Measurements from ENCODE around the gene ERP44.
"Not testable (repeated sequence)": the region's sequence is repeated elsewhere in the genome, so short reads cannot be mapped to it uniquely, and the experiment has no call there.

ERP44 gene

DNA sequence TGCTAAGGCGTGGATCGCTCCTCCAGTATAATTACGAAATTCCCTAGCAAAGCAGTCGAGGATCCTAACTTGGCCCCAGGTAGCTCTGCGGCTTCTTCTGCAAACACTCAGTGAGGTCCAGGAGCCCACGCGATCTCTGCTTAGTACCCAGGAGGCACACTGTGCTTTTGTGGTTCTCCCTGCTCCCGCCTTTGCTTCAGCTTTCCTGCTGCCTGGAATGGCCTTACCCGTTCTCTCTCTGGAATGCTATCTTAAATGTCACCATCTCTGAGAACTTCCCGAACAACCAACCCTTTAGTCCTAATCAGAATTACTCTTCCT lies 882 bp upstream of the ERP44 start:
- DNase-seq: peak; percentile 69

DNA sequence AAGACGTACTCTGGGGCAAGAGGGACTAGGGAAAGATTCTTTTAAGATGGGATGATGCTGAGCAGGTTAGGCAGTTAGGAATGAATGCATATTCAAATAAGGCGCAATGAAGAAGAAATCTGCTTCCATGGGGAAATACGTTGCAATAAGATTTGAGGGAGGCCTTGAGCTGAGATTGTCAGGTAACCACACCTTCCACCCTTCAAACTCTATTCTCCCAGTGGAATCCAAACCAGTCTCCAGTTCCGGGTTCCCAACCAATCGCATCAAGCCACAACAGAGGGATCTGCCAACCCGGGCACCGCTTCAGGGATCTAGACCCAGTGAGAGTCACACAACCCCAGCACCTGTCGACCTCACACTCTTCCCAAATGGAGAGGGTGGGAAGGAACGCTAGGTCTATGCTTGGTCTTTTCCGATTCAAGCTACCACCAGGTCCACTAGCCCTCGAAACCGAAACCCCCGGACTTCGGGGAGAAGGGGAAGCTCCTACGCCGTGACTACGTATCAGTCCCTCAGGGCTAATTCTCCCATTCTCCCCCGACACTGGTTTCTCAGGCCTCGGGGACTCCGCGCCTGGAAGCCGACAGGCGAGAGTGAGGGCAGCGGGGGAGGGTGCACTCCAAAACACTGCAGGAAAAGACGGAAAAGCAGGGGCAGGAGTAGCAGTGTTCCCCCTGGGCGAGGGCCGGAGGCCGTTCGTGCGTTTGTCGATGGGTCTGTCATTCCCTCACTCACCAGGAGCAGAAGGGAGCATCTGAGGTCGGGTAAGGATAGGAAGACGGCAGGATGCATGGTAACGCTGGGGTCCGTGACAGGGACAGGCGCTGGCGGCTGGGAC lies 534 bp downstream of the ERP44 start:
- DNase-seq: peak; percentile 50

DNA sequence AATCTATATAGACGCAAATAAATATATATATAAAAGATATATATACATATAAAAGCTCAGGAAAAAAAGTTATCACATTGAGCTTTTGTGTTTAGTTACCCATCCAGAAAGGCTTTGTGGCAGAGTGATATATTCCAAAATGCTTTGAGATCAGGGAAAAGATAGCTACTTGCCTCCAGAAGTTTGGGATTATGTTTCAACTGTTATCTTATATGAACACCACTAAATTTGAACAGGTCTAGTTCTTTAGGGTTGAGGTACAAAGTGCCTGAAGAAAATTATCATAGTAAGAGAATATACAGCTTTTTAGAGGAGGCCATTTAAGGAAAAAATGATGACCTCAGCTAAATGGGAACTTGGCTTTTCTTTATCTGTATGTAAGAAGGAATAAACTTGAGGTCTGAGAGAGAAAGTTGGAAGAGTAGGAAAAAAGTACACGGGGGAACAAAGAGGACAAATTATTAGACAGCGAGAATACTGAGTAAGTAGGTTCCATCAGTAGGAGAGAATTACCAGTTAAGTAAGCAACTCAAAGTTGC lies 2.4 kb downstream of the ERP44 start:
- DNase-seq: no peak

DNA sequence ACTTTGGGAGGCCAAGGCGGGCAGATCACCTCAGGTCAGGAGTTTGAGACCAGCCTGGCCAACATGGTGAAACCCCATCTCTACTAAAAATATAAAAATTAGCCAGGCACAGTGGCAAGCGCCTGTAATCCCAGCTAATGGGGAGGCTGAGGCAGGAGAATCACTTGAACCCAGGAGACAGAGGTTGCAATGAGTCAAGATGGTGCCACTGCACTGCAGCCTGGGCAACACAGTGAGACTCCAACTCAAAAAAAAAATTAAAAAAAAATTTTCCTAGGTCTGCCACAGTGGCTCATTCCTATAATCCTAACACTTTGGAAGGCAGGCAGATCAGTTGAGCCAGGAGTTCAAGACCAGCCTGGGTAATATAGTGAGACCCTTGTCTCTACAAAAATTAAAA lies 4.4 kb downstream of the ERP44 start:
- not testable (repeated sequence) for DNase-seq

DNA sequence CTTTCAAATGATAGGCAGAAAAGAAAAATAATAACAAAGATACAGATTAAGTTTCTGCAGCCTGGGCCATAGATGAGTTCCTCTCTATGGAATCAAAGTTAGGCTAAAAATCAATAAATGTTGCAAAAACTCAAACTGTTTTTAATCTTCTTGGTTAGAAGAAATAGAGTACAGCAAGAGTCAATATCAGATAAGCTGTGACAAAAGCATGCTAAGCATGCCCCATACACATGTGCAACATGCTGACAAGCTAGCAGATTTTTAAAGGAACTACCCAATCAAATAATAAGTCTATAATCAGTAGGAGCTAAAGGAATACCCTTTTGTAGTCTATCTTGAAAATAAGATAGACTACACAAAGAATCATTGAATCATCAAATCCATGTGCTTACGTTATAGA lies 6.7 kb downstream of the ERP44 start:
- DNase-seq: no peak

DNA sequence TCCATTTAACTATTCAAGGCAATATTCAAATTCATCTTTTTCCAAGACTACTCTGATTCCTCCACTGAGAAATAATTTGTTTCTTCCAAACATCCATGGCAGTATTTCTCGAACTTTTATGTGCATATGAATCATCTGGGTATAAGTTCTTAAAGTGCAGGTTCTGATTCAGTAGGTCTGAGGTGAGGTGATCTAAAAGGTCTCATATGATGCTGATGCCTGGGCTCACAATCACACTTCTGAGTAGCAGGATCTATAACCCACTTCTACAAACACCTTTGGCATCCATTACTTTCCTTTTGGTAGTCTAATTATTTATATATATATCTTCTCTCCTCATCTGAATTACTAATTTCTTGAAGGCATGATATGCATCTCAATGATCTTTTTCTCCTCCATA lies 7.2 kb downstream of the ERP44 start:
- DNase-seq: no peak

DNA sequence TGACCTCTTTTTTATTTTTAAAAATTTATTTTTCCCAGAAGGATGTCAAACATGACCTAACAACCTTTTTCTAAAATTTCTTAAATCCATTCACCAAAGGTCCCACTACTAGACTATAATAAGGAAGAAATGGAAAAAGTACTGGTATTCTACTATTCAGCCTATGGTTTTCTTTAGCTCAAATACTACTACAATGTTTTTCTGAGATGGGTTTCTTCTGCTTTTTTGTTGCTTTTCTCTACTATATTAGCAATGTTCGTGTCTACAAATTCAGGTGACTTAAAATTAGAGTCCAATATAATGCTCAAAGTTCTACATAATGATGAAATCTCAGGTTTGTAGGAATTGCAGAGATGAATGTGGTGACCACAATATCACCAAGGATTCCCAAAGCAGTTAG lies 7.9 kb downstream of the ERP44 start:
- no peak for DNase-seq

DNA sequence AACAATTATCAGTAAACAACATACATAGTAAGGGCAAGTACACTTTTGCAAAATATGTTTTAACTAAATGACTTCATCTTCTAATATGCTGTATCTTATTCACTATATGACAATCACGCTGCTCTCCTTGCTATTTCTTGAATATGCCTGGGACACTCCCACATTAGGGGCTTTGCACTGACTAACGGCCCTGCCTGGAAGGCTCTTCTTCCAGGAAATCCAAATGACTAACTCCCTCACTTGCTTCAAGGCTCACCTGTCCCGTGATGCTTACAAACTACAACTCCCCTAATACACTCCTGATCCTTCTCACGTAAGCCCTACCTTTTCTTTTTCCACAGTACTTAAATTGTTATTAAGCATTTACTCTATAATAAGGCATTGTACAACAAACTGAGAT lies 10.6 kb downstream of the ERP44 start:
- no peak for DNase-seq

DNA sequence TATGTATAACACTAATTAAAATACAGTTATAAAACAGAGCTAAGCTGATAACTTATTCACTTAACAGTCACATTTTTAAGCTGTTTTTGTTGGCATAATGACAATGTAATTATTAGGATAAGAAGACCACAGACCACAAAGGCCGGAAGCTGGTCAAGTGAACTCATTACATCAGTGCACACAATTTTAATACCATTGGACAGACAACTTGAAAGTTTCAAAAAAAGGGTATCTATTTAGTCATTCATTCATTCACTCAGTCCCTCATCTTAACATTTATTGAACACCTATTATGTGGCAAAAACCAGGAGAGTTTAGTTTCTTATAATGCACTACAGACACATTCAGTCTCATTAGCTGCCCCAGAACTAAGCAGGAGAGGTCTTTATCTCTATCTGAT lies 11.6 kb downstream of the ERP44 start:
- no peak for DNase-seq

DNA sequence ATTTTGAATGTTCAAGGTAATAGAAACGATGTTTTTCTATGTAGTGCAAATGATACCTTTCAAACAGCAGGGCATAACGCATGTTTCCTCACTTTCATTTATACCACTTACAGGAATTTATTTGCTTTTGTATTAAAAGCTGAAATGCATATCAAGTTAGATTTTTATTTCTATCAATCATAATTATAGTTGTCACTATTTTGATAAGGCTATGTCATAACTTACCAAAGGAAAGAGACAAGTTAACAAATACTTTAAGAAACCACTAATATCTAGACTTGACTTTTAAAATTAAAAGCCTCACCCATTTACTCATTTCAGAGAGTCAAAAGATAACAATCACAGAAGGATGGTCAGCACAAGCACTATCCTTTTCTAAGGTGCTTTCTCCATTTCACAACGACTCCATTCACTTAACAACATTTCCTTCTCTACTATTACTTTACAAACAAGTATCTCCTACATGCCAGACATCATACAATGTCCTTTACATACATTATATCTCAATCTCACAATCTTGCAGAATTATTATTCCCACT lies 12.6 kb downstream of the ERP44 start:
- no peak for DNase-seq

DNA sequence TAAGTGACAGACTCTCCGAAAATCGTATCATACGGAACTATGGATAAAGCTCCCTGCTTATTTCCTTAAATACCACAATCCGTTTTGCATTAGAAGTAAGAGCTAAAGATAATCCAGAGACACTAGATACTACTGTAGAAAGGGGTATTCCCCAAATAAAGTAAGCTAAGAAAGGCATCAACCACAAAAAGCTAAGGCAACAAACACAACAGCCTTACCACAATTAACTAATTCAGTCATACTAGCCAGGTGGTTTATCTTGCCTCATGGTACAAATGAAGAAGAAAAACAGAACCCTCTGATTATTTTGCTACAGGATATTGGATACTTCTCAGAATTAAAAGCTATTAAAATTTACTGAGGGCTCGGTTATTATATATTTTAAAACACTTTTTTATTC lies 14.1 kb downstream of the ERP44 start:
- DNase-seq: no peak

DNA sequence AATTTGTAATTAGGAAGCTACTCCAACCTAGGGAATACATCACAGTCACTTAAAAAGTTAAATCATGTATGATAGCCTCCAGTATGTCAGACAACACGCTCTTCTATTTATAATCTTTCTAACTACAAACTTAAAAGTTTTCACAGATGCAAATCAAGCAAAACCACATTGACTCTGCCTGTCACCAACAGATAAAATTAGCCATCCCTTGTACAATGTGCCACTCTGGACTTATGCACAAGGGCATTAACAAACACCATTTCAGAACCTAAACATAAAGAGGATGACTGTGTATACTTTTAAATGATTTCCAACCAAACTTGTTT lies 14.7 kb downstream of the ERP44 start:
- no peak for DNase-seq

DNA sequence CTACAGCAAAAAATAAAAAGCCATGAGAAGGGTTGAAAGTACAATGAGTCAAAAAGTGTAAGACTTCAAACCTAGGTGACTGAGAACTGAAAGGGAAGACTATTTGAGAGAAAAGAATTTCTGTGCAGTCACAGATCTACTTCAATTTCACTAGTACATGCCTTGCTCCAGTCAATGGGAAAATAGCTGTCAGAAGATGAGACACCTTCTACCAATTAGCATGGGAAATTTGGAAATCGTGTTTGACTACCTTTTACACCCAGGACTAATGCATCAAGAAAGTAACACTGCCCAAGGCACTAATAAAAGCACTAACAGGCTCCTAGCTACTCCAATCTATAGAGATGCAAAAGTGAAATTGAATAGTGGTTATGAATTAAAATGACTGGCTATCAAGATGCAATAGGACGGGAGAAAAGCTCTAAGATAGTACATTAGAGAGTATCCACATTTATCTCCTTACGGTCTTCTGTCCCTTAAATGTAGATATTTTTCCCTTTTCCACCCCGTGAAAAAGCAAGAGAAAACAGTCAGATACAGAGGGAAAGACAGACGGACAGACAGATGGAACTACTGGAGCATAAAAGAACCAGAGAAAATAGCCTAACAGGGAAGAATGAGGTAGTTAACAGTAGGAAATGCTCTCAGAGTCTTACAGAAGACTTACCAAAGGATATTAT lies 15.2 kb downstream of the ERP44 start:
- DNase-seq: no peak

DNA sequence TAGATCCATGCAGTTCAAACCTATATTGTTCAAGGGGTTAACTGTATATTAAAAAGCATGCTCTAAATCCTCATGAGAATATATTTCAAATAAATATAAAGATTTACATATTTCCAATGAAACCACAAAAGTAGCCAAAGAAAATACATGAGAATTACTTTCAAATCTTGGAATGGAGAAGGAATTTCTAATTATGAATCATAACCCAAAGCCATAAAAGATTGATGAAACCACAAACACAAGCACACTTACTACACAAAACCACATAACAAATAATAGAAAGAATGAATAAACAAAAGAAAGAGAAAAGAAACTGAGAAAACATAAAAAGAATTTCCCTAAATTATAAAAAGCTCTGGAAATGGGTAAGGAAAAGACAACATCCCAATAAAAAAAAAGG lies 16.0 kb downstream of the ERP44 start:
- DNase-seq: no peak

DNA sequence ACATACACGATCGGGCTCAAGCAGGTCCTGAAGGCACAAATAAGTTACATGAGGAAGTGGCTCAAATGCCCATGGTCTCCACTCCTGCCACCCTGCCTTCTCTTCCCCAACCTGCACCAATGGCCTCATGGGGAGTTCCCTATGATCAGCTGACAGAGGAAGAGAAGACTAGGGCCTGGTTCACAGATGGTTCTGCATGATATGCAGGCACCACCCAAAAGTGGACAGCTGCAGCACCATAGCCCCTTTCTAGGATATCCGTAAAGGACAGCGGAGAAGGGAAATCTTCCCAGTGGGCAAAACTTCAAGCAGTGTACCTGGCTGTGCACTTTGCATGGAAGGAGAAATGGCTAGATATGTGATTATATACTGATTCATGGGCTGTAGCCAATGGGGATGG lies 22.5 kb downstream of the ERP44 start:
- not testable (repeated sequence) for DNase-seq

DNA sequence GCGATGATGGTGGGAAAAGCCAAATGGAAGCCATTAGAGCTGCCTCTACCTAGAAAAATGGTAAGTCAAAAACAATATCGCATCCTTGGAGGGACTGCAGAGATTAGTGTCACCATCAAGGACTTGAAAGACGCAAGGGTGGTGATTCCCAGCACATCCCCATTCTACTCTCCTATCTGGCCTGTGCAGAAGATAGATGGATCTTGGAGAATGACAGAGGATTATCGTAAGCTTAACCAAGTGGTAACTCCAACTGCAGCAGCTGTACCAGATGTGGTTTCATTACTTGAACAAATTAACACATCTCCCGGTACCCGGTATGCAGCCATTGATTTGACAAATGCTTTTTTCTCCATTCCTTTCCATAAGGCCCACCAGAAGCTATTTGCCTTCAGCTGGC lies 23.8 kb downstream of the ERP44 start:
- DNase-seq: no peak

DNA sequence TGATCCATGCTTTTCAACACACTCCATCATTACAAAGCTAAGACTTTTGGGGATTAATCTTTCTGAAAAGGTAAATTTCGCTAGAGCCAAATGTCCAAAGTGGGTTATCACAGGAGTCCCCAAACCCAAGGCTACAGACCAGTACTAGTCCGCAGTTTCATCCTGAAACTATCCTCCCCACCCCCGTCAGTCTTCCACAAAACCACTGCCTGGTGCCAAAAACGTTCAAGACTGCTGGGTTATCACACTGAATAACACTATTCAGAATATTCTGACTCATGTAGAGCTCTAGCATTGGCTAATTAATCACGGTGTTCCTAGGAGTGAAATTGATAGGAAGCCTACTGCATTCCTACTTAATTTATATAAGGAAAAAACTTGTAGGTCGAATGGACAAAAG lies 24.7 kb downstream of the ERP44 start:
- no peak for DNase-seq

DNA sequence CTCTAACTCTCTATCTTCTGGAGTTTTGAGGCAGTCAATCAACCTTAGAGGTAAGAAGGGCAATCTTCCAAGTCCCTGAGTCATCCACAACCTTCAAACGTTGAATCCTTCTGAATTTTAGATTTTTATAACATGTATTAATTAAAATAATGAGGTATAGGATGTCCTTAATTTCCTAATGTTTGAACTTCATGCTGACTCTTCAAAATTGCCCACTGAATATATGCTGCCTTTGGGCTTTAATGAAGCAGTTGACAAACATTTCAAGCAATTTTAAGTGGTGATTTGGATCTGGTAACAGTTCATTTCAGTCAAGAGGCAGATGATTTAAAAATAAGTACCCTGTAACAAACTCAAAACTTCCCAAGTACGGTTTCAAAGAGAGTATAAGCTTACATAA lies 26.0 kb downstream of the ERP44 start:
- no peak for DNase-seq

DNA sequence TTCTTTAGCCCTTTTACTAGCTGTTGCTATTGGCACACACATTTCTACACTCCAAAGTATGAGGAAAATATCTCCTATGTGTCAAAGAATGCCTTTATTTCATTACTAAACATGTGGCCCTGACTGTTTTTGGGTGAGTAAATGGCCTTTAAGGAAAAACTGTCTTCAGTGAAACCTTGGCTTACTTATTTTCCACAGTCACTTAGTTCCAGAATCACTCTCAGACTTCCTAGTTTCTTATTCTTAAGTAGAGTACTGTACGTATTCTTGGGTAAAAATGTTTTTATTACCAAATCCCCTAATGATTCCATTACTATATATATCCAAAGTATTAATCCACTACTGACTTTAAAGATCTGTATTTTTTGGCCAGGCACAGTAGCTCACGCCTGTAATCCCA lies 27.5 kb downstream of the ERP44 start:
- DNase-seq: no peak

DNA sequence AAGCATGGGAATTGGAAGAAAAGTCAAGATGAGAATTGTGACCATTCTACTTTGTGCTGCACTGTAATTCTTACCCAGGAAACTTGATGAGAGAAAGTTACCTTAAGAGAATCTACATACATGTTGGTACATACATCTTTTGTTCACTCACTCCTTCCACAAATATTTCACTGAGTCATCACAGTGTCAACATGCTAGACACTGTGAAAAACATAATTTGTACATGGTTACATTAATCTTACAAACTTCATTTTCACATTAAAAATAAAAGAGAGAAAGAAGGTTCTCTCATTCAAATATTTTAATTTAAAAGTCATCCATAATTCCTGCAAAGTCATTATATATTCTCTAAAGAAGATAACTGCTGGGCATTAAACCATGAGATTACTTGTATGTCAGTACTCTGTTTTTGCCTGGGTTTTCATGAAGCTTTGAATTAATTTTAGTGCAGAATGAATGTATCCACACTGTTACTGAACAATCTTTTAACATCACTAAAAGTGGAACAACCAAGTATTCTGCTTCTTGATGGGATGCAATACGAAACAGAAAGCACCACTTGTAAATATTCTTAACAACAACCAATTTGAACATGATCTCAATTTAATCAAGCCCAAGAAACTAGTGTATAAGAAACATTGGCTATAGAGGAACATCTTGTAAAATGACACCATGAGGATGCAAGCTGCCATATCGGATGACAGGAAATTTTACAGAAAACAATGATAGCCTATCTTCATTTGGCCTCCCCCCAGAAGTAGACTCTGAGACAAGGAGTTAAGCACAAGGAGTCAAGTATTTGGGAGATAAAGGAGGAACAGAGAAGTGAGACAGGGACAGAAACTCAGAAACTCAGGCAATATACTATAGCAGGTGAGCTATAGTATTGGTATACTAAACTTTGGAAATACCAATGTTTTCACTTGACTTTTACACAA lies 28.4 kb downstream of the ERP44 start:
- no peak for DNase-seq

DNA sequence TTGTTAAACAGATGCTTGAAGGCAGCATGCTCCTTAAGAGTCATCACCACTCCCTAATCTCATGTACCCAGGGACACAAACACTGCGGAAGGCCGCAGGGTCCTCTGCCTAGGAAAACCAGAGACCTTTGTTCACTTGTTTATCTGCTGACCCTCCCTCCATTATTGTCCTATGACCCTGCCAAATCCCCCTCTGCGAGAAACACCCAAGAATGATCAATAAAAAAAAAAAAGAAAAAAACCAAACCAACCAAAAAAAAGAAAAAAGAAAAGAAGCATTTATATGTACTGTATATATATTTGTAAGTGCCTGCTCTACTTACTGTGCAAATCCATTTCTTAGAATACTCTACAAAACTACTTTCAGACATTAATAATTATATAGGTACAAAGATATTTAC lies 29.7 kb downstream of the ERP44 start:
- DNase-seq: not testable (repeated sequence)

DNA sequence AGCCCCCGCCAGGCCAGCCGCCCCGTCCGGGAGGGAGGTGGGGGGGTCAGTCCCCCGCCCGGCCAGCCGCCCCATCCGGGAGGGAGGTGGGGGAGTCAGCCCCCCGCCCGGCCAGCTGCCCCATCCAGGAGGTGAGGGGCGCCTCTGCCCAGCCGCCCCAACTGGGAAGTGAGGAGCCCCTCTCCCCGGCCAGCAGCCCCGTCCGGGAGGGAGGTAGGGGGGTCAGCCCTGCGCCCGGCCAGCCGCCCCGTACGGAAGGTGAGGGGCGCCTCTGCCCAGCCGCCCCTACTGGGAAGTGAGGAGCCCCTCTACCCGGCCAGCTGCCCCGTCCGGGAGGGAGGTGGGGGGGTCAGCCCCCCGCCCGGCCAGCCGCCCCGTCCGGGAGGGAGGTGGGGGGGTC lies 30.8 kb downstream of the ERP44 start:
- DNase-seq: not testable (repeated sequence)

DNA sequence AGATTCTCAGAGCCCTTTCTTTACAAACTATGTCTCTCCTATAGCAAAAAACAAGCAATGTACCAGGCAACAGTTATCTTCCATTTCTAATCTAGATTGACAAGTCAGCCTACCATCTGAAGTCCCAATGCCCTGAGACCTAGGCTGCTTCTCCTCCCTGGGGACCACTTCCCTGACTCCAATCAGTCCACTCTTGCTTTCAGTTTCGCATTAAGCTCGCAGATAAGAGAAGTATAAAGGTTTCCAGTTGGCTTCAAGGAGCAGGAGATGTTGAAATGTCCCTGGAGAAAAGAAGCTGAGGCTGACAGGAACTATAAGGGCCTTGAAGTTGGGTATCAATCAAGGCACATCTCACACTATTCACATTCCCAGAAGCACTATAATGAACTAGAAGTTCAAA lies 32.3 kb downstream of the ERP44 start:
- no peak for DNase-seq
